B cell (primary cell): ENCODE measurements around the gene CD79B. TPM values are rescaled to one million over a fixed set of nuclear protein-coding genes. Genes with fewer than 3 reads are reported as not detected.

Experiments
- ATAC-seq: fragments of 200-7000 bp; cut with Tn5 transposase; one replicate; pipeline ENCODE4 v1.10.0; 2021; ENCODE audit warnings: low read depth, mild to moderate bottlenecking, moderate number of reproducible peaks, moderate library complexity
- CTCF ChIA-PET: fragments of 350-600 bp; sonication (Branson Sonifier 250); formaldehyde crosslinking; loops from one replicate; lab custom pipeline; 2021; ENCODE audit warnings: antibody characterized with exemption, inconsistent platforms; lab: Charles Lee
- POLR2A ChIA-PET: fragments of 350-600 bp; sonication (Branson Sonifier 250); formaldehyde crosslinking; loops from one replicate; lab custom pipeline; 2021; ENCODE audit warnings: antibody characterized with exemption; lab: Charles Lee
- DNase-seq: peaks from one replicate; pipeline ENCODE4 v3.0.0; 2013
- H2AFZ ChIP-seq: 2 replicates; pipeline ENCODE4 v1.6.1; 2012; ENCODE audit warnings: mild to moderate bottlenecking, low read depth, low read length; ENCODE audit not compliant: insufficient read depth, poor library complexity, severe bottlenecking
- H3K27ac ChIP-seq, 2 donors: 1 replicate in 1 of 2; 2 replicates in 1 of 2; pipeline ENCODE4 v1.5.1; 2012 to 2013; ENCODE audit warnings: low read length in 2 of 2, mild to moderate bottlenecking in 2 of 2, moderate library complexity in 1 of 2
- H3K27me3 ChIP-seq, 4 experiments: fragments of 200-600 bp in 1 of 4; sonication (generic) in 1 of 4; replicated peaks in 1 of 4; 1 replicate in 2 of 4; 2 replicates in 2 of 4; pipeline versions ENCODE4 v1.6.1 to v1.7.0; 2013 to 2016; ENCODE audit warnings: low read length in 3 of 4, mild to moderate bottlenecking in 2 of 4, mixed read lengths in 1 of 4, moderate library complexity in 1 of 4; ENCODE audit not compliant: insufficient read depth in 4 of 4, control insufficient read depth in 3 of 4; ENCODE audit errors: control extremely low read depth in 1 of 4
- H3K36me3 ChIP-seq, 2 experiments: replicated peaks in 1 of 2; 1 replicate in 1 of 2; 2 replicates in 1 of 2; pipeline versions ENCODE4 v1.6.1 to v1.7.1; 2013; ENCODE audit warnings: low read length in 1 of 2; ENCODE audit not compliant: insufficient read depth in 2 of 2, control insufficient read depth in 1 of 2; ENCODE audit errors: control extremely low read depth in 1 of 2, extremely low read depth in 1 of 2
- H3K4me1 ChIP-seq, 2 donors: fragments of 200-600 bp in 1 of 2; sonication (generic) in 1 of 2; 1 replicate in 1 of 2; 2 replicates in 1 of 2; pipeline versions ENCODE4 v1.5.1 to v1.6.1; 2013 to 2017; ENCODE audit warnings: low read length in 2 of 2; ENCODE audit not compliant: control insufficient read depth in 2 of 2, insufficient read depth in 2 of 2
- H3K4me2 ChIP-seq: replicated peaks from 2 replicates; pipeline ENCODE3; 2012; ENCODE audit warnings: mild to moderate bottlenecking, low read depth, low read length; ENCODE audit not compliant: poor library complexity, severe bottlenecking
- H3K4me3 ChIP-seq, 5 experiments: fragments of 200-600 bp in 1 of 5; sonication (generic) in 1 of 5; 1 replicate in 3 of 5; 2 replicates in 2 of 5; pipeline versions ENCODE4 v1.5.1 to v1.7.0; 2011 to 2016; ENCODE audit warnings: low read length in 4 of 5, mild to moderate bottlenecking in 4 of 5, low read depth in 2 of 5, control low read depth in 1 of 5, moderate library complexity in 1 of 5; ENCODE audit not compliant: insufficient read depth in 1 of 5; ENCODE audit errors: control extremely low read depth in 1 of 5, extremely low read depth in 1 of 5
- H3K79me2 ChIP-seq: fragments of 200-600 bp; sonication (generic); one replicate; pipeline ENCODE4 v1.6.0; 2016; ENCODE audit warnings: low read length; ENCODE audit not compliant: control insufficient read depth, insufficient read depth
- H3K9ac ChIP-seq: fragments of 200-600 bp; sonication (generic); 2 replicates; pipeline ENCODE4 v1.6.1; 2017; ENCODE audit warnings: mild to moderate bottlenecking, low read length, moderate library complexity
- H3K9me3 ChIP-seq, 3 donors: one replicate each; pipeline versions ENCODE4 v1.6.1 to v1.7.1; 2013; ENCODE audit warnings: low read length in 2 of 3; ENCODE audit not compliant: control insufficient read depth in 2 of 3, insufficient read depth in 1 of 3; ENCODE audit errors: control extremely low read depth in 1 of 3
- H4K20me1 ChIP-seq: 2 replicates; pipeline ENCODE4 v1.6.0; 2012; ENCODE audit warnings: mild to moderate bottlenecking, low read length; ENCODE audit not compliant: insufficient read depth, control insufficient read depth, poor library complexity, severe bottlenecking
- H3K27ac Mint-ChIP-seq: one replicate; pipeline ENCODE4 v1.8.0; 2021; ENCODE audit warnings: mixed read lengths
- H3K27me3 Mint-ChIP-seq: one replicate; pipeline ENCODE4 v1.8.0; 2021; ENCODE audit warnings: mixed read lengths
- H3K4me1 Mint-ChIP-seq: one replicate; pipeline ENCODE4 v1.8.0; 2021; ENCODE audit warnings: mixed read lengths
- H3K4me3 Mint-ChIP-seq: one replicate; pipeline ENCODE4 v1.8.0; 2021; ENCODE audit warnings: mixed read lengths
- H3K9me3 Mint-ChIP-seq: one replicate; pipeline ENCODE4 v1.8.0; 2022; ENCODE audit warnings: mixed read lengths; ENCODE audit not compliant: insufficient read depth
- EZH2 ChIP-seq: IDR thresholded peaks from 2 replicates; pipeline ENCODE4 v1.6.1; 2012; ENCODE audit warnings: borderline replicate concordance, low read depth, mild to moderate bottlenecking, moderate library complexity, low read length; ENCODE audit not compliant: insufficient read depth, poor library complexity, severe bottlenecking
- WGBS: methylation state at CpG from one replicate; pipeline ENCODE4 v1.1.5; 2013; ENCODE audit warnings: missing lambda C conversion rate; ENCODE audit not compliant: insufficient coverage; 5-methylcytosine and 5-hydroxymethylcytosine counted together
- intact Hi-C: fragments of 100-400 bp; cut with micrococcal nuclease; formaldehyde crosslinking; loops from one replicate; pipeline ENCODE4 v1.10.0; 2022
- polyA plus RNA-seq: library from polyadenylated mRNA; depleted of rRNA; stranded (reverse); fragments of >200 nt; gene quantifications from 2 replicates; pipeline ENCODE4 v1.2.3, GENCODE V29; 2012
- total RNA-seq, 2 donors: library from RNA; stranded (reverse); fragments of 120-200 nt in 1 of 2; gene quantifications; 1 replicate in 1 of 2; 2 replicates in 1 of 2; pipeline versions ENCODE4 v1.2.3 to v1.2.4, GENCODE V29; 2013 to 2022
- TF ChIP-seq, protein P1 (sequence below): fragments of 200-600 bp; IDR thresholded peaks from one replicate; pipeline ENCODE4 v1.8.0; 2022; ENCODE audit warnings: antibody characterized with exemption, mild to moderate bottlenecking

CD79B gene
- total and polyA plus RNA-seq, 2 donors (not counting 1 experiment from before 2014, with no cell fraction given), result 891 to 1,100 TPM

DNA sequence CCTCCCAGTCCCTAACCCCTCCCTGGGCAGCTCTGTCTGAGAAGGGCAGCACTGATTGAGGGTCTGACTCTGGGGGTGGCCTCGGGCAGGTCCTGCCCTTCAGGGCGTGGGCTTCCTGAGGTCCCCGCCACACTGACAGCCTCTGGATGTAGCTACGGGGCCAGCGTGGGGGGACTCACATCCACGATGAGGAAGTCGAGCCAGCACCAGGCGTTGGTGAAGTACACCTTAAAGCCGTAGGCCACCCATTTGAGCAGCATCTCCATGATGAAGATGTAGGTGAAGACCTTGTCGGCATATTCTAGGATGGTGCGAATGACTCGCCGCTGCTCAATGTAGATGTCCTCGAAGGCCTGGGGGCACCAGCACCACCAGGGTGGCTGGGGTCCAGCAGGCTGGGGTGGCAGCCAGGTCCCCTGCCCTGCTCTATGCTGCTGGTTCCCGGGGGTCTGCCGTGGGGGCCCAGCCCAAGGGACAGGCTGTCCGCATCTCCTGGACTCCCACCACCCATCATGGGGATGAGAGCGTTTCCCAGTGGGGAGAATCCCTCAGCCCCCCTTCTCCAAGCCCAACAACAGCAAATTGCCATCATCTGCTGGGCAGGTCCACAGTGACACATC lies 15.7 kb upstream of the CD79B start:
- Mint-ChIP-seq H3K27ac (no peak overlapping the region), H3K4me3 (no peak overlapping the region), H3K27me3 (no peaks in the 10 kb centered on the region), H3K9me3 (no peaks in the 10 kb centered on the region), H3K4me1 (peaks cover 46% of the 10 kb centered on the region)
- TF ChIP-seq EZH2, result no peak
- TF ChIP-seq, protein P1, sequence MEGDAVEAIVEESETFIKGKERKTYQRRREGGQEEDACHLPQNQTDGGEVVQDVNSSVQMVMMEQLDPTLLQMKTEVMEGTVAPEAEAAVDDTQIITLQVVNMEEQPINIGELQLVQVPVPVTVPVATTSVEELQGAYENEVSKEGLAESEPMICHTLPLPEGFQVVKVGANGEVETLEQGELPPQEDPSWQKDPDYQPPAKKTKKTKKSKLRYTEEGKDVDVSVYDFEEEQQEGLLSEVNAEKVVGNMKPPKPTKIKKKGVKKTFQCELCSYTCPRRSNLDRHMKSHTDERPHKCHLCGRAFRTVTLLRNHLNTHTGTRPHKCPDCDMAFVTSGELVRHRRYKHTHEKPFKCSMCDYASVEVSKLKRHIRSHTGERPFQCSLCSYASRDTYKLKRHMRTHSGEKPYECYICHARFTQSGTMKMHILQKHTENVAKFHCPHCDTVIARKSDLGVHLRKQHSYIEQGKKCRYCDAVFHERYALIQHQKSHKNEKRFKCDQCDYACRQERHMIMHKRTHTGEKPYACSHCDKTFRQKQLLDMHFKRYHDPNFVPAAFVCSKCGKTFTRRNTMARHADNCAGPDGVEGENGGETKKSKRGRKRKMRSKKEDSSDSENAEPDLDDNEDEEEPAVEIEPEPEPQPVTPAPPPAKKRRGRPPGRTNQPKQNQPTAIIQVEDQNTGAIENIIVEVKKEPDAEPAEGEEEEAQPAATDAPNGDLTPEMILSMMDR, result no peak
- no peaks in the 10 kb centered on the region for H3K9me3 ChIP-seq
- ChIA-PET CTCF (interaction anchor here (2.3 to 3.4 kb wide), 8 partner anchors 9 to 186 kb away, joined by 9 to 834 read pairs (median 22); partner anchors contain the start of genes CD79B, CSHL1, ERN1 and GH1), POLR2A (interaction anchor here (1.6 to 3.0 kb wide), 5 partner anchors 18 to 73 kb away, joined by 4 to 360 read pairs (median 45); partner anchors contain the start of genes CD79B, CSHL1, GH1 and ICAM2)
- peaks cover 26% of the 10 kb centered on the region for H3K79me2 ChIP-seq
- H3K27ac ChIP-seq, result no peak overlapping the region
- intact Hi-C loops, result no loop called here
- H3K36me3 ChIP-seq, result no peaks in the 10 kb centered on the region
- no peak for ATAC-seq
- H4K20me1 ChIP-seq, result no peaks in the 10 kb centered on the region
- peak overlapping the region; percentile 20 for H3K4me2 ChIP-seq
- no peak overlapping the region for H2AFZ ChIP-seq
- no peaks in the 10 kb centered on the region for H3K27me3 ChIP-seq
- no peak overlapping the region for H3K4me3 ChIP-seq
- H3K4me1 ChIP-seq, result peaks cover 40 to 81% of the 10 kb centered on the region in 2 donors
- H3K9ac ChIP-seq, result no peak overlapping the region
- 90% methylated on average over 14 of the region's 18 CpGs for WGBS
- DNase-seq, result no peak
